ENCODE results near the gene TBC1D22A.

Gene TBC1D22A

DNA sequence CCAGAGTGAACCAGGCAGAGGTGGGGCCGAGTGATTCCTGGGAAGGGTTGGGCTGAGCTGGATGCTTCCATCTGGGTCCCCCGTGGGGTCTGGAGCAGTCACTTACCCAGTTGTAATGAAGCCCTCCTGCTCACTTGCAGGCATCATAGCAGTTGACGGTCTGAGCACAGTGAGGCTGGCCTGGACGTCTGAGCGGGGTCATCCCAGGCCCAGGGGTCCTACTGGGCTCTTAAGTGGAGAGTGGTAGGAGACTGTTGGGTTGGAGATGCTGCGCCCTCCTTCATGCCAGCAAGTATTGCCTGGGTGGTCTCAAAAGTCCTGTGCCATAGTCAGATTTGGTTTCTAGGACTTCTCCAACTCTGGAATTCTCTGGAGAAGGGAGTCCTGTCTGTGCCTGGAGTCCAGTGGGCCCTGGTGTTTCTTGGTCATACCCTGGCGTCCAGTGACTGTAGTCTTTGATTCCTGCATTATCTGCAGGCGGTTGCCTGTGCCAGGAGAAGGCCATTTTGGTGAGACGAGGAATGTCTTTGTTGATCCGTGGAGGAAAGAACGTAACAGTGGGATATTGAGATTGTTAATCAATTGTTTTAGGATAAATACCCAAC, 82.3 kb downstream of the TBC1D22A start:
- no peak for DNase-seq

DNA sequence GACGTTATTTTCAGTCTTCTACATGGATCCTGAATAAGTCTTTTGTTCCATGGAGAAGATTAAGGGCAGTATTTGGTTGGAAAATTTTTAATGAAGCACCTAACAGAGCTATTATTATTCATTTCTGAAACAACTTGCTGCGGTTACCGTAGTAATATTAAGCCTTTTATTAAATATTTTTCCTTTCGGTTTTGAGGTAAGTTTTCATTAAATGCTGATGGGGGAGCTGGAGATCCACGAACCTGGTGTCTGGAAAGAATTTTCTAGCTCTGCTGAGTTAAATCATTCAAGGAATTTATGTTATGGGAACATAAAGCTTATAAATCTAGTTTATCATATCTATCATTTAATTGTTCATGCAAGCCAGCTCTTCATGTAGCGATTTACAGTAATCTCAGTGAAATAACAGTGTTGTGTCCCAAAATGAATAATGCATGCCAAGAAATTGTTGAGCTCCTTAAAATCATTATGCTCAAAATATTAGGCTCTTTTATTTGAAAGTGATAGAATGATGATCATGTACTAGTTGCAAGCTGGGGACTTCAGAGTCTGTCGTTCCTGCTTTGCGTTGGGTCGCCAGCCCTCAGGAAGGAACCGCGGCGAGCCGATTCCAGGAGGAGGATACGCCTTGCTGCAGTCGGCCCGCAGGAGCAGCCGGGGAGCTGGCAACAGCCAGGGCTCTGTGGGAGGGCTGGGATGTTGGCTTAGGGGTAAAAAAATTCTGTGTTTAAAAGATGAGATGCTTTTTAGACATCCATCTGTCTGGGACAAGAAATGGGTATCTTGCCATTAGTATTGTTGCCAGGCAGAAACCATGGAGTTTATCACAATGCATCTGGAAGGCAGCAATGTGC, 83.1 kb downstream of the TBC1D22A start:
- no peak for DNase-seq

DNA sequence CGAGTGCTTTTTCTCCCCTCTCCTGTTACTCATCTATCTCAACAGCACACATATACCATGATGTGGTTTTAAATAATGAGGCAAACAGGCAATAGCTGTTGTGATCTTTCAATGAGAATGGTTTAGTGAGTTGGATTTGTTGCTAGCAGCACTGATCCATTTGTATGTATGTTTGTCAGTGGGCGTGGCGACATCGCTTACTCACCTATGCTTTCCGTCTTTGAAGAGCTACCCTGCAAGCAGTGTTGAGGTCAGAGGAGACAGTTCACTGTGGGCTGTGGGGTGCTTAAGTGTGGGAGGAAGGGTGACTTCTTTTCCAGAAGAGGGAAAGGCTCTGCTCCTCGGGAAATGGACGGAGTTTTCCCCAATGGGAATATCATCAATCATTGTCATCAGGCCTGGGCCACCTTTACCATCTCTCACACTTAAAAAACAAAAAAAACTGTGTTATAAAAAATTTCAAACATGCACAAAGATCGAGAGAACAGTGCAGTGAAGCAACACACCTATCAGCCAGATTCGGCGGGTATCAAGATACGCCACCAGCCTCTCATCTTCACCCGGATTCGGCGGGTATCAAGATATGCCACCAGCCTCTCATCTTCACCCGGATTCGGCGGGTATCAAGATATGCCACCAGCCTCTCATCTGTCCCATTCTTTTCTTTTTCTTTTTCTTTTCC, 83.8 kb downstream of the TBC1D22A start:
- peak; percentile 7 for DNase-seq

- DNase-seq = no peak
These were observed 84.4 kb downstream of the TBC1D22A start for GRCh38 chr22:46846832-46847355.

DNA sequence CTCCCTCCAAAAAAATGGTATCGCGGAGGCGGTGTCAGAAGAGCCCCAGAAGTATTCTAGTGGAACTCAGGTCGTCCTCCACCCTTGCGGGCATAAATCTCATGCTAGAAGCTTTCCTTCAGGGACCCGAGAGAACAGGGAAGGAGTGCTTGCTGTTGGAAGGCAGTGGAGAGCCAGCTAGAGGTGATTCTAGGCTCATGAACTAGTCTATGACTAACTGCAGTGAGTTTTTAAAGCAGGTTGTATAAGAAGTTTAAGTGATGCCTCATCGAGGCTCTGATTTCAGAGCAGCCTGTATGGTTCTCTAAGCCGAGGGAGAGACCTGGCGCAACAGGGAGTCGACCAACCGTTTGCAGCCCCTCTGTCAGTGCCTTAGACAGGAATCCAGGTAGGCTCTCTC, 85.7 kb downstream of the TBC1D22A start:
- DNase-seq = no peak

- no peak for DNase-seq
These were observed 86.7 kb downstream of the TBC1D22A start for GRCh38 chr22:46849101-46849500.

- DNase-seq = no peak
These were observed 87.5 kb downstream of the TBC1D22A start for GRCh38 chr22:46849951-46850350.

DNA sequence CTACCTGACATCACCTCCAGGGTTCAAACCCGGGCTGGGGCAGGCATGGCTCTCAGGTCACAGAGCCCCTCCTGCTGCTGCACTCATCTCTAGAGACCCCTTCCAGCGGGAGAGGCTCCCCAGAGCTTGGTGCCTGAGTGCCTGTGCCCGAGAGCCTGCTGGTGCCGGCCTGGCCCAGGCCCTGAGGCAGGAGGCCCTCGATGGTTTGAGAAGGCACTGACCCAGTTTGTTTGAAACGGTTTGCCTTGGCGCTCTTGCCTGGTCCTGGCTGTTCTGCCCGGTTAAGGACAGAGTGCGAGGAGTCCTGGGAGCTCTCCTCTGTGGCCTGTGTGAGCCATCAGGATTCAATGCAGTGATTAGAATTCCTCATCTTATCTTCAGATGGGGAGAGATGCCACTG, 88.9 kb downstream of the TBC1D22A start:
- DNase-seq = no peak

- DNase-seq = no peak
These were observed 89.5 kb downstream of the TBC1D22A start for GRCh38 chr22:46851941-46852340.

GRCh38 chr22:46852771-46853170, 90.3 kb downstream of the TBC1D22A start:
- DNase-seq = no peak

GRCh38 chr22:46853191-46853590, 90.7 kb downstream of the TBC1D22A start:
- DNase-seq = no peak

- DNase-seq = no peak
These were observed 91.8 kb downstream of the TBC1D22A start for GRCh38 chr22:46854125-46854870.

DNA sequence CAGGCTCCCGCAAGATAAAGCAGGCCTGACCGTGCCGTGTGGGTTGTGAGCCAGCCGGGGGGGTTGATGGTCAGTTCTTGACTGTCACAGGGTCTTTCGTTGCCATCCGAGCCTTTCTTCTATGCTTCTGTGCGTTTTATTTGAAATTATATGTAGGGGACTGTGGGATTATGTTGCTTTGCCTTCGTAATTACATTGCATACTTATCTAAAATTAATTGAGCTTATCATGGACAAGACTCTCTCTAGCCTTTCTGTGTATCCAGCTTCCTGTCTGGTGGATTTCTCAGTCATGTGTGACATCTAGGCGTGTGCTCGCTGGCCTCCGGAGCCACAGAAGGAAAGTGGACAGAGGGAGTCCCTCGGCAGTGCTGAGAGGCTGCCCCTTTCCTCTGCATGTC, 93.2 kb downstream of the TBC1D22A start:
- no peak for DNase-seq

GRCh38 chr22:46856661-46857060, 94.2 kb downstream of the TBC1D22A start:
- DNase-seq = no peak

- DNase-seq = no peak
These were observed 94.9 kb downstream of the TBC1D22A start for GRCh38 chr22:46857142-46857884.

- no peak for DNase-seq
These were observed 95.4 kb downstream of the TBC1D22A start for GRCh38 chr22:46857885-46858143.

DNA sequence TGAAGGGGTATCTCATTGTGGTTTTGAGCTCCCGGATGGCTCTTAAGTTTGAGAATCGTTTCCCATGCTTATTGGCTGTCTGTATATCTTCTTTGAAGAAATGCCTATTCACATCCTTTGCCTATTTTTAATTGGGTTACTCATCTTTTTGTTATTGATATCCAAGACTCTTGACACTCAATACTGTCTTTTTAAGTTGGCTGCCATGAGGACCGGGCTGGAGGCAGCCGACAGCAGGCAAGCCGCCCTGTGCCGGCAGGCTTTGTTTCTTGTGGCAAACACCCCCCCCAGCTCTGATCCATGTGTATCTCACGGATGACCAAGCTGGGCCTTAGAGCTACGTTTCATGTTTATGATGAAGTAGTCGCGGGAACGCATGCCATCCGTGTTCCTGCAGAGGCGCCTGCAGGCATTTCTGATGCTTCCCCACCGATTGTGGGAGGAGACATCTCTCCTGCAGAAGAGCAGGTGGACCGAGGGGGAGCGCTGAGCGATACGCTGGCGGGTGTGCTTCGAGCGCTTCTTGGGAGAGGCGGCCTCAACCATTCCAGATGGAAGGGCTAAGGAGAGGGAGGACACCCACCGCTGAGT, 95.8 kb downstream of the TBC1D22A start:
- DNase-seq = no peak

- no peak for DNase-seq
These were observed 98.1 kb downstream of the TBC1D22A start for GRCh38 chr22:46860562-46860961.

- DNase-seq = no peak
These were observed 99.3 kb downstream of the TBC1D22A start for GRCh38 chr22:46861468-46862367.

- no peak for DNase-seq
These were observed 100.2 kb downstream of the TBC1D22A start for GRCh38 chr22:46862418-46863324.
